Endothelial cell of umbilical vein (primary cell): Measurements from ENCODE around the gene KCNC4. TPM values are rescaled to one million over a fixed set of nuclear protein-coding genes. Genes with fewer than 3 reads are reported as not detected.

Source experiments
- BruUV-seq: library from RNA; stranded (reverse); fragments of 400-500 nt; replicated peaks from 2 replicates; lab custom pipeline; 2021; lab: Mats Ljungman, UMichigan
- CTCF ChIA-PET: fragments of 300-600, 350-600 bp; sonication (Branson Sonifier 250); formaldehyde crosslinking; loops from one replicate; lab custom pipeline; 2021; ENCODE audit warnings: antibody characterized with exemption, inconsistent platforms; lab: Charles Lee
- POLR2A ChIA-PET: fragments of 300-600, 350-600 bp; sonication (Branson Sonifier 250); formaldehyde crosslinking; loops from one replicate; lab custom pipeline; 2021; ENCODE audit warnings: antibody characterized with exemption, inconsistent platforms; lab: Charles Lee
- DNase-seq: peaks from one replicate; pipeline ENCODE4 v3.0.0-alpha.2; 2011; ENCODE audit warnings: low read depth, low spot score
- FAIRE-seq: peaks from 2 replicates; lab custom pipeline; 2011; peaks lifted over from hg19 to GRCh38; lab: Jason Lieb, UNC
- H2AFZ ChIP-seq: 2 replicates; pipeline ENCODE4 v1.6.0; 2012; ENCODE audit warnings: low read depth, low read length, control low read depth, inconsistent platforms
- H3K27ac ChIP-seq: 2 replicates; pipeline ENCODE4 v1.5.1; 2011; ENCODE audit warnings: low read depth, mild to moderate bottlenecking, control low read depth, low read length, moderate library complexity; ENCODE audit not compliant: insufficient read depth
- H3K27me3 ChIP-seq, 2 experiments: 2 replicates each; pipeline versions ENCODE4 v1.6.0 to v1.6.1; 2011; ENCODE audit warnings: low read length in 2 of 2, mixed read lengths in 1 of 2; ENCODE audit not compliant: control insufficient read depth in 2 of 2, insufficient read depth in 2 of 2
- H3K36me3 ChIP-seq, 2 experiments: 2 replicates in 1 of 2; 3 replicates in 1 of 2; pipeline ENCODE4 v1.5.1; 2011; ENCODE audit warnings: low read length in 2 of 2, mild to moderate bottlenecking in 1 of 2, moderate library complexity in 1 of 2; ENCODE audit not compliant: control insufficient read depth in 2 of 2, insufficient read depth in 2 of 2; ENCODE audit errors: extremely low read depth in 1 of 2
- H3K4me1 ChIP-seq: 3 replicates; pipeline ENCODE4 v1.5.1; 2011; ENCODE audit warnings: mild to moderate bottlenecking, low read length; ENCODE audit not compliant: control insufficient read depth, insufficient read depth; ENCODE audit errors: extremely low read depth
- H3K4me2 ChIP-seq: 2 replicates; pipeline ENCODE4 v1.6.1; 2011; ENCODE audit warnings: low read length, control low read depth, mixed read lengths; ENCODE audit not compliant: insufficient read depth
- H3K4me3 ChIP-seq, 3 experiments: fragments of 200-600 bp in 1 of 3; sonication (generic), shearing (Covaris generic) in 1 of 3; replicated peaks in 1 of 3; 2 replicates each; pipeline ENCODE4 v1.5.1; 2011 to 2016; ENCODE audit warnings: control low read depth in 3 of 3, low read length in 3 of 3, mild to moderate bottlenecking in 2 of 3, inconsistent platforms in 1 of 3, low read depth in 1 of 3, moderate library complexity in 1 of 3; ENCODE audit not compliant: insufficient read depth in 1 of 3
- H3K79me2 ChIP-seq: 2 replicates; pipeline ENCODE4 v1.6.0; 2012; ENCODE audit warnings: low read length, inconsistent platforms; ENCODE audit not compliant: control insufficient read depth, insufficient read depth
- H3K9ac ChIP-seq: replicated peaks from 2 replicates; pipeline ENCODE3; 2011; ENCODE audit warnings: low read length, control low read depth; ENCODE audit not compliant: insufficient read depth; ENCODE audit errors: extremely low read depth
- H3K9me1 ChIP-seq: replicated peaks from 3 replicates; pipeline ENCODE4 v1.6.0; 2011; ENCODE audit warnings: mild to moderate bottlenecking, low read length; ENCODE audit not compliant: control insufficient read depth, insufficient read depth; ENCODE audit errors: extremely low read depth
- H3K9me3 ChIP-seq: replicated peaks from 2 replicates; pipeline ENCODE4 v1.5.1; 2012; ENCODE audit warnings: low read length, inconsistent platforms; ENCODE audit not compliant: control insufficient read depth, insufficient read depth
- H4K20me1 ChIP-seq: replicated peaks from 2 replicates; pipeline ENCODE3; 2011; ENCODE audit warnings: mild to moderate bottlenecking, low read length; ENCODE audit not compliant: control insufficient read depth, insufficient read depth; ENCODE audit errors: extremely low read depth
- EZH2 ChIP-seq: IDR thresholded peaks from 2 replicates; pipeline ENCODE4 v1.6.1; 2012; ENCODE audit warnings: borderline replicate concordance, low read depth, mild to moderate bottlenecking, moderate library complexity, low read length, inconsistent platforms; ENCODE audit not compliant: severe bottlenecking
- FOS ChIP-seq: IDR thresholded peaks from 2 replicates; pipeline ENCODE4 v1.6.1; 2011; ENCODE audit warnings: mild to moderate bottlenecking, low read length, moderate library complexity, borderline replicate concordance; ENCODE audit not compliant: insufficient read depth
- GATA2 ChIP-seq: IDR thresholded peaks from 2 replicates; pipeline ENCODE4 v1.7.0; 2011; ENCODE audit warnings: low read depth, mild to moderate bottlenecking, moderate library complexity, mixed read lengths, low read length; ENCODE audit not compliant: insufficient read length, insufficient read depth
- JUN ChIP-seq: IDR thresholded peaks from 2 replicates; pipeline ENCODE4 v1.6.1; 2011; ENCODE audit warnings: borderline replicate concordance, low read depth; ENCODE audit not compliant: insufficient read length, insufficient read depth
- MYC ChIP-seq: IDR thresholded peaks from one replicate; pipeline ENCODE4 v1.6.1; 2011; ENCODE audit warnings: mild to moderate bottlenecking, low read depth, low read length
- POLR2A ChIP-seq: IDR thresholded peaks from 2 replicates; pipeline ENCODE4 v1.6.1; 2012; ENCODE audit warnings: low read depth, mild to moderate bottlenecking, control low read depth, low read length
- POLR2AphosphoS5 ChIP-seq: IDR thresholded peaks from 2 replicates; pipeline ENCODE4 v1.6.1; 2012; ENCODE audit warnings: low read depth, mild to moderate bottlenecking, control low read depth, low read length, moderate library complexity; ENCODE audit not compliant: insufficient read depth
- dilution Hi-C: fragments of 300-500 bp; cut with MboI; formaldehyde crosslinking; loops from one replicate; pipeline ENCODE4 v1.15.0; 2019; ENCODE audit warnings: low sequenced_read_pairs; ENCODE audit not compliant: extremely low pct_ligation_motif_present
- intact Hi-C: fragments of 100-400 bp; cut with micrococcal nuclease; formaldehyde crosslinking; loops from one replicate; pipeline ENCODE4 v1.10.0; 2022
- polyA plus RNA-seq, 4 experiments: library from polyadenylated mRNA; depleted of rRNA in 3 of 4; stranded (reverse) in 3 of 4; unstranded in 1 of 4; fragments of >200 nt; gene quantifications; 2 replicates each; pipeline versions ENCODE4 v1.2.1 to v1.2.3, GENCODE V29; 2011 to 2012; ENCODE audit warnings: missing spikeins in 1 of 4
- total RNA-seq: library from RNA; stranded (reverse); gene quantifications from 2 replicates; pipeline ENCODE4 v1.2.3, GENCODE V29; 2021
- TF ChIP-seq, protein P1 (sequence below): IDR thresholded peaks from 2 replicates; pipeline ENCODE4 v1.6.1; 2011; ENCODE audit not compliant: insufficient read depth, insufficient read length
- TF ChIP-seq, protein P2 (sequence below), 2 donors: IDR thresholded peaks; 1 replicate in 1 of 2; 2 replicates in 1 of 2; pipeline ENCODE4 v1.5.1; 2011; ENCODE audit warnings: low read length in 2 of 2, mild to moderate bottlenecking in 2 of 2, moderate library complexity in 2 of 2, control low read depth in 1 of 2, inconsistent platforms in 1 of 2, low read depth in 1 of 2; ENCODE audit not compliant: insufficient read depth in 1 of 2; ENCODE audit errors: extremely low read depth in 1 of 2

KCNC4 gene
- total and polyA plus RNA-seq, 2 donors (not counting 3 experiments of a cell fraction or from before 2014, with no cell fraction given), result 6.7 to 22.5 TPM

DNA sequence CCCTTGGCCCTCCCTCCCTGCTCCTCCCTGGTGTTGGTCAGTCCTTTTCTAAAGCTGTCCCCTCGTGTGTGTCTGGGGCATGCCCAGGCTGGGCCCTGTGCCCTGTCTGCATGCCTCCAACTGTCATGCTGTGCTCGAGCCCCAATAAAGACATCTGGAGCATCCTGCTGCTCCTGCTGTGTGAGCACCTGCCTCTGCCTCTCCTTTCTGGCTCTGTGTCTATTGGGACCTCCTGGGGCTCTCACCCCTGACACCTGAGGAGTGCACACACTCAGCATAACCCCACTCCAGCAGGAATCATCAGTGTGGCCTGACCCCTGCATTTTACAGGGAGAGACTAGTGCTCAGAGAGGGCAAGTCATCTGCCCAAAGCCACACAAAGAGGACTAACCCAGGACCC is 23.7 kb downstream of the KCNC4 start:
- H3K36me3 ChIP-seq, result peaks cover 0 to 8% of the 10 kb centered on the region in 2 experiments
- intact Hi-C loops, result no loop called here
- H3K9me1 ChIP-seq, result no peaks in the 10 kb centered on the region
- no peaks in the 10 kb centered on the region for H4K20me1 ChIP-seq
- H3K27ac ChIP-seq, result no peak overlapping the region
- H3K9ac ChIP-seq, result no peak overlapping the region
- H3K9me3 ChIP-seq, result no peaks in the 10 kb centered on the region
- H3K4me1 ChIP-seq, result peaks cover 23% of the 10 kb centered on the region
- CTCF ChIA-PET, result no interaction called here
- no peak for FAIRE-seq
- no peak overlapping the region for H3K4me3 ChIP-seq
- dilution Hi-C loops, result no loop called here
- POLR2A ChIA-PET, result no interaction called here
- no peak for DNase-seq
- TF ChIP-seq, protein P1, sequence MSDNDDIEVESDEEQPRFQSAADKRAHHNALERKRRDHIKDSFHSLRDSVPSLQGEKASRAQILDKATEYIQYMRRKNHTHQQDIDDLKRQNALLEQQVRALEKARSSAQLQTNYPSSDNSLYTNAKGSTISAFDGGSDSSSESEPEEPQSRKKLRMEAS, result no peak
- TF ChIP-seq MYC (no peak), GATA2 (no peak), POLR2A (no peak), JUN (no peak), FOS (no peak), POLR2AphosphoS5 (no peak), EZH2 (no peak)
- TF ChIP-seq, protein P2, sequence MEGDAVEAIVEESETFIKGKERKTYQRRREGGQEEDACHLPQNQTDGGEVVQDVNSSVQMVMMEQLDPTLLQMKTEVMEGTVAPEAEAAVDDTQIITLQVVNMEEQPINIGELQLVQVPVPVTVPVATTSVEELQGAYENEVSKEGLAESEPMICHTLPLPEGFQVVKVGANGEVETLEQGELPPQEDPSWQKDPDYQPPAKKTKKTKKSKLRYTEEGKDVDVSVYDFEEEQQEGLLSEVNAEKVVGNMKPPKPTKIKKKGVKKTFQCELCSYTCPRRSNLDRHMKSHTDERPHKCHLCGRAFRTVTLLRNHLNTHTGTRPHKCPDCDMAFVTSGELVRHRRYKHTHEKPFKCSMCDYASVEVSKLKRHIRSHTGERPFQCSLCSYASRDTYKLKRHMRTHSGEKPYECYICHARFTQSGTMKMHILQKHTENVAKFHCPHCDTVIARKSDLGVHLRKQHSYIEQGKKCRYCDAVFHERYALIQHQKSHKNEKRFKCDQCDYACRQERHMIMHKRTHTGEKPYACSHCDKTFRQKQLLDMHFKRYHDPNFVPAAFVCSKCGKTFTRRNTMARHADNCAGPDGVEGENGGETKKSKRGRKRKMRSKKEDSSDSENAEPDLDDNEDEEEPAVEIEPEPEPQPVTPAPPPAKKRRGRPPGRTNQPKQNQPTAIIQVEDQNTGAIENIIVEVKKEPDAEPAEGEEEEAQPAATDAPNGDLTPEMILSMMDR (IDR thresholded peaks at IDR 0.05; ENCODE audit: extremely low read depth in 1 of 2, insufficient read depth in 1 of 2, low read depth in 1 of 2, low read length in 2 of 2), result no peak
- no TSS peak for BruUV-seq
- no peaks in the 10 kb centered on the region for H3K27me3 ChIP-seq
- H2AFZ ChIP-seq, result no peak overlapping the region
- H3K79me2 ChIP-seq, result no peaks in the 10 kb centered on the region
- no peak overlapping the region for H3K4me2 ChIP-seq
